Liver (tissue), 9 donors: ENCODE measurements around the gene LSAMP. TPM values are rescaled to one million over a fixed set of nuclear protein-coding genes. Genes with fewer than 3 reads are reported as not detected.

Experiments
- DNase-seq: peaks from one replicate; pipeline ENCODE4 v3.0.0-alpha.2; 2017; ENCODE audit warnings: low spot score
- H3K27ac ChIP-seq, 2 donors: one replicate each; pipeline ENCODE4 v1.7.0; 2013; ENCODE audit warnings: inconsistent platforms in 2 of 2, low read length in 2 of 2, control low read depth in 1 of 2, low read depth in 1 of 2, mild to moderate bottlenecking in 1 of 2
- H3K27me3 ChIP-seq, 4 donors: one replicate each; pipeline versions ENCODE4 v1.6.1 to v1.7.0; 2013; ENCODE audit warnings: low read length in 3 of 4, inconsistent platforms in 1 of 4, mild to moderate bottlenecking in 1 of 4, moderate library complexity in 1 of 4; ENCODE audit not compliant: control insufficient read depth in 4 of 4, insufficient read depth in 4 of 4
- H3K36me3 ChIP-seq, 4 donors: one replicate each; pipeline versions ENCODE4 v1.6.1 to v1.7.0; 2013; ENCODE audit warnings: low read length in 3 of 4, mild to moderate bottlenecking in 3 of 4, low read depth in 1 of 4, moderate library complexity in 1 of 4; ENCODE audit not compliant: control insufficient read depth in 4 of 4, insufficient read depth in 3 of 4
- H3K4me1 ChIP-seq, 4 donors: one replicate each; pipeline versions ENCODE4 v1.6.1 to v1.7.0; 2013; ENCODE audit warnings: low read length in 3 of 4, mild to moderate bottlenecking in 3 of 4, moderate library complexity in 1 of 4; ENCODE audit not compliant: control insufficient read depth in 4 of 4, insufficient read depth in 4 of 4
- H3K4me3 ChIP-seq, 3 donors: one replicate each; pipeline versions ENCODE4 v1.6.1 to v1.7.0; 2013; ENCODE audit warnings: low read length in 3 of 3, control low read depth in 1 of 3, low read depth in 1 of 3, mild to moderate bottlenecking in 1 of 3
- H3K9ac ChIP-seq, 2 donors: one replicate each; pipeline ENCODE4 v1.7.0; 2013; ENCODE audit warnings: low read length in 2 of 2, mild to moderate bottlenecking in 2 of 2, moderate library complexity in 2 of 2, control low read depth in 1 of 2, low read depth in 1 of 2
- H3K9me3 ChIP-seq, 4 donors: one replicate each; pipeline versions ENCODE4 v1.6.1 to v1.7.0; 2013; ENCODE audit warnings: low read length in 3 of 4; ENCODE audit not compliant: control insufficient read depth in 4 of 4
- ATF3 ChIP-seq: IDR thresholded peaks from 2 replicates; pipeline ENCODE4 v1.6.1; 2016; ENCODE audit warnings: antibody characterized with exemption
- CTCF ChIP-seq: fragments of 150-350 bp; IDR thresholded peaks from 2 replicates; pipeline ENCODE4 v1.5.1; 2017; ENCODE audit warnings: improper control_type of control experiment, low read depth, low read length; ENCODE audit not compliant: missing input control
- EGR1 ChIP-seq, 2 donors: IDR thresholded peaks; 2 replicates each; pipeline ENCODE4 v1.6.1; 2016 to 2018; ENCODE audit warnings: antibody characterized with exemption in 2 of 2, low read depth in 2 of 2
- FOXA1 ChIP-seq: IDR thresholded peaks from 2 replicates; pipeline ENCODE4 v1.6.1; 2016; ENCODE audit warnings: antibody characterized with exemption
- GABPA ChIP-seq, 2 donors: IDR thresholded peaks in 1 of 2; conservative IDR thresholded peaks in 1 of 2; 2 replicates each; pipeline ENCODE4 v1.6.1; 2016; ENCODE audit warnings: antibody characterized with exemption in 2 of 2, mild to moderate bottlenecking in 1 of 2, moderate library complexity in 1 of 2
- HNF4A ChIP-seq, 2 donors: conservative IDR thresholded peaks; 2 replicates each; pipeline ENCODE4 v1.6.1; 2016; ENCODE audit warnings: antibody characterized with exemption in 2 of 2, mild to moderate bottlenecking in 2 of 2
- HNF4G ChIP-seq: IDR thresholded peaks from 2 replicates; pipeline ENCODE4 v1.6.1; 2016; ENCODE audit warnings: antibody characterized with exemption
- JUND ChIP-seq, 2 donors: IDR thresholded peaks; 2 replicates each; pipeline ENCODE4 v1.6.1; 2016; ENCODE audit warnings: antibody characterized with exemption in 2 of 2
- MAX ChIP-seq: IDR thresholded peaks from 2 replicates; pipeline ENCODE4 v1.6.1; 2016; ENCODE audit warnings: antibody characterized with exemption
- NR2F2 ChIP-seq: IDR thresholded peaks from 2 replicates; pipeline ENCODE4 v1.6.1; 2016; ENCODE audit warnings: antibody characterized with exemption
- REST ChIP-seq: IDR thresholded peaks from 2 replicates; pipeline ENCODE4 v1.6.1; 2016; ENCODE audit warnings: antibody characterized with exemption, mild to moderate bottlenecking
- RXRA ChIP-seq, 2 donors: IDR thresholded peaks; 2 replicates each; pipeline ENCODE4 v1.6.1; 2017 to 2018; ENCODE audit warnings: antibody characterized with exemption in 2 of 2, mild to moderate bottlenecking in 1 of 2
- SP1 ChIP-seq: IDR thresholded peaks from 2 replicates; pipeline ENCODE4 v1.6.1; 2018; ENCODE audit warnings: antibody characterized with exemption, mild to moderate bottlenecking
- TAF1 ChIP-seq: conservative IDR thresholded peaks from 2 replicates; pipeline ENCODE4 v1.6.1; 2016; ENCODE audit warnings: antibody characterized with exemption, mild to moderate bottlenecking
- ZBTB33 ChIP-seq: IDR thresholded peaks from 2 replicates; pipeline ENCODE4 v1.6.1; 2016; ENCODE audit warnings: antibody characterized with exemption
- WGBS: extraction: QIAGEN DNeasy Blood & Tissue Kit; methylation state at CpG from one replicate; pipeline ENCODE4 v1.1.7; 2013; 5-methylcytosine and 5-hydroxymethylcytosine counted together
- polyA plus RNA-seq, 2 donors: library from polyadenylated mRNA; stranded (reverse) in 1 of 2; unstranded in 1 of 2; fragments of 200-250 nt in 1 of 2; fragments of >200 nt in 1 of 2; fragmentation: Nextera tagmentation in 1 of 2; extraction: Ambion mirVana in 1 of 2; gene quantifications; one replicate each; pipeline versions ENCODE4 v1.2.1 to v1.2.3, GENCODE V29; 2013 to 2015
- total RNA-seq, 2 donors: library from RNA; depleted of rRNA; stranded (reverse); fragments of >200 nt; gene quantifications; one replicate each; pipeline ENCODE4 v1.2.3, GENCODE V29; 2014
- donor health status: healthy.
- donor health status: healthy.
- donor health status: healthy.
- donor health status: healthy.
- donor health status: healthy.

Gene LSAMP
- total and polyA plus RNA-seq, 4 donors, result 0.01 to 0.17 (median 0.06) TPM

GRCh38 chr3:116007000-116007399 is 438.3 kb downstream of the LSAMP start:
- Histone ChIP-seq H3K9ac (no peak overlapping the region), H3K27ac (no peak overlapping the region), H3K4me3 (no peak overlapping the region), H3K27me3 (no peaks in the 10 kb centered on the region), H3K4me1 (no peaks in the 10 kb centered on the region), H3K36me3 (no peaks in the 10 kb centered on the region), H3K9me3 (no peaks in the 10 kb centered on the region)
- WGBS, result 55% methylated on average over 2 of the region's 2 CpGs
- TF ChIP-seq ZBTB33, result no peak
- TF ChIP-seq MAX, result no peak
- no peak for TF ChIP-seq REST
- TF ChIP-seq RXRA (IDR thresholded peaks at IDR 0.05), result no peak
- TF ChIP-seq EGR1 (IDR thresholded peaks at IDR 0.05; ENCODE audit: low read depth in 2 of 2), result no peak
- no peak for TF ChIP-seq CTCF
- TF ChIP-seq HNF4G, result no peak
- TF ChIP-seq FOXA1, result no peak
- no peak for DNase-seq

GRCh38 chr3:116005404-116005803 is 439.9 kb downstream of the LSAMP start:
- no peak overlapping the region for H3K9ac ChIP-seq
- no peak for DNase-seq
- H3K27me3 ChIP-seq, result no peaks in the 10 kb centered on the region
- no peaks in the 10 kb centered on the region for H3K4me1 ChIP-seq
- no peak overlapping the region for H3K27ac ChIP-seq
- WGBS, result 53% methylated on average over 4 of the region's 4 CpGs
- no peak overlapping the region for H3K4me3 ChIP-seq
- TF ChIP-seq FOXA1, result no peak
- no peak for TF ChIP-seq GABPA (IDR thresholded peaks at IDR 0.05 in 1 of 2, conservative IDR thresholded peaks at IDR 0.05 in 1 of 2)
- no peak for TF ChIP-seq JUND (IDR thresholded peaks at IDR 0.05)
- TF ChIP-seq CTCF, result no peak
- TF ChIP-seq EGR1 (IDR thresholded peaks at IDR 0.05; ENCODE audit: low read depth in 2 of 2), result no peak
- TF ChIP-seq ZBTB33, result no peak
- no peak for TF ChIP-seq RXRA (IDR thresholded peaks at IDR 0.05)
- TF ChIP-seq SP1, result no peak
- TF ChIP-seq HNF4A (conservative IDR thresholded peaks at IDR 0.05), result no peak
- no peak for TF ChIP-seq TAF1
- no peak for TF ChIP-seq NR2F2
- no peak for TF ChIP-seq MAX
- TF ChIP-seq ATF3, result no peak
- H3K36me3 ChIP-seq, result no peaks in the 10 kb centered on the region
- no peaks in the 10 kb centered on the region for H3K9me3 ChIP-seq
